CD4-positive, alpha-beta T cell (primary cell): ENCODE measurements around the gene SNX4. TPM values are rescaled to one million over a fixed set of nuclear protein-coding genes. Genes with fewer than 3 reads are reported as not detected.
"Not testable (repeated sequence)": the region's sequence is repeated elsewhere in the genome, so short reads cannot be mapped to it uniquely, and the experiment has no call there.

Experiments
- ATAC-seq: fragments of 200-7000 bp; cut with Tn5 transposase; one replicate; pipeline ENCODE4 v1.10.0; 2022; ENCODE audit warnings: mild to moderate bottlenecking; ENCODE audit not compliant: poor library complexity
- CTCF ChIA-PET: fragments of 350-600 bp; sonication (Branson Sonifier 250); formaldehyde crosslinking; loops from one replicate; lab custom pipeline; 2021; ENCODE audit warnings: antibody characterized with exemption, inconsistent platforms; lab: Charles Lee
- POLR2A ChIA-PET: fragments of 350-600 bp; sonication (Branson Sonifier 250); formaldehyde crosslinking; loops from one replicate; lab custom pipeline; 2021; ENCODE audit warnings: antibody characterized with exemption, inconsistent platforms; lab: Charles Lee
- DNase-seq, 14 experiments: peaks; one replicate each; pipeline ENCODE4 v3.0.0-alpha.2; 2013 to 2020; ENCODE audit warnings: mixed read lengths in 2 of 14
- H3K27ac ChIP-seq, 2 donors: one replicate each; pipeline versions ENCODE4 v1.5.1 to v1.7.0; 2013; ENCODE audit warnings: low read length in 2 of 2, low read depth in 1 of 2, mild to moderate bottlenecking in 1 of 2
- H3K27me3 ChIP-seq, 2 experiments: 1 replicate in 1 of 2; 2 replicates in 1 of 2; pipeline versions ENCODE4 v1.6.1 to v1.7.0; 2013; ENCODE audit warnings: low read length in 2 of 2, control low read depth in 1 of 2, mild to moderate bottlenecking in 1 of 2, moderate library complexity in 1 of 2; ENCODE audit not compliant: insufficient read depth in 2 of 2, control insufficient read depth in 1 of 2
- H3K36me3 ChIP-seq: one replicate; pipeline ENCODE4 v1.6.1; 2013; ENCODE audit warnings: low read length, control low read depth; ENCODE audit not compliant: insufficient read depth
- H3K4me1 ChIP-seq: one replicate; pipeline ENCODE4 v1.6.1; 2013; ENCODE audit warnings: low read length, control low read depth; ENCODE audit not compliant: insufficient read depth
- H3K4me3 ChIP-seq: one replicate; pipeline ENCODE4 v1.5.1; 2013; ENCODE audit warnings: mild to moderate bottlenecking, low read length, moderate library complexity
- H3K9me3 ChIP-seq, 2 experiments: 1 replicate in 1 of 2; 2 replicates in 1 of 2; pipeline versions ENCODE4 v1.6.1 to v1.7.0; 2013; ENCODE audit warnings: low read length in 2 of 2, mild to moderate bottlenecking in 2 of 2, control low read depth in 1 of 2, moderate library complexity in 1 of 2; ENCODE audit not compliant: control insufficient read depth in 1 of 2, insufficient read depth in 1 of 2
- H3K27ac Mint-ChIP-seq: one replicate; pipeline ENCODE4 v1.8.0; 2020; ENCODE audit warnings: mixed read lengths
- H3K27me3 Mint-ChIP-seq: one replicate; pipeline ENCODE4 v1.8.0; 2021; ENCODE audit warnings: mixed read lengths
- H3K36me3 Mint-ChIP-seq: one replicate; pipeline ENCODE4 v1.8.0; 2021; ENCODE audit warnings: low read depth, mixed read lengths
- H3K4me1 Mint-ChIP-seq: one replicate; pipeline ENCODE4 v1.8.0; 2021; ENCODE audit warnings: low read depth, mixed read lengths
- H3K4me3 Mint-ChIP-seq: one replicate; pipeline ENCODE4 v1.8.0; 2020; ENCODE audit warnings: mild to moderate bottlenecking, mixed read lengths
- H3K9me3 Mint-ChIP-seq: one replicate; pipeline ENCODE4 v1.8.0; 2020; ENCODE audit warnings: mixed read lengths
- CTCF ChIP-seq: fragments of 200-600 bp; IDR thresholded peaks from one replicate; pipeline ENCODE4 v1.8.0; 2022; ENCODE audit warnings: antibody characterized with exemption, mild to moderate bottlenecking
- intact Hi-C, 2 experiments: fragments of 100-400 bp; cut with DNase I in 1 of 2; cut with micrococcal nuclease in 1 of 2; formaldehyde crosslinking; loops; one replicate each; pipeline versions ENCODE4 v1.15.1 to v1.9.0; 2023 to 2025; cut with DNase I, micrococcal nuclease
- total RNA-seq, 174 experiments: library from RNA in 2 of 174; stranded (reverse) in 2 of 174; gene quantifications; one replicate each; pipeline ENCODE4 v1.2.3 and lab custom pipeline; 2021 to 2026

Gene SNX4
- total RNA-seq, 2 experiments from 2014 or later, result 23.4 to 24.6 TPM

GRCh38 chr3:125482406-125482805 lies 37.6 kb downstream of the SNX4 start:
- peaks cover 50% of the 10 kb centered on the region for H3K36me3 Mint-ChIP-seq
- CTCF ChIA-PET, result no interaction called here
- H3K9me3 Mint-ChIP-seq, result no peaks in the 10 kb centered on the region
- H3K27me3 Mint-ChIP-seq, result no peaks in the 10 kb centered on the region
- DNase-seq (no peak), ATAC-seq (no peak)
- H3K4me3 Mint-ChIP-seq, result no peak overlapping the region
- Histone ChIP-seq H3K27me3 (no peaks in the 10 kb centered on the region), H3K36me3 (peaks cover 48% of the 10 kb centered on the region), H3K9me3 (no peaks in the 10 kb centered on the region), H3K4me1 (no peaks in the 10 kb centered on the region), H3K4me3 (no peak overlapping the region), H3K27ac (no peak overlapping the region)
- intact Hi-C loops, result no loop called here
- TF ChIP-seq CTCF, result no peak
- no peak overlapping the region for H3K27ac Mint-ChIP-seq
- POLR2A ChIA-PET, result interaction anchor here (0.5 kb wide), 1 partner anchor 52 kb away, joined by 3 read pairs; no protein-coding TSS in a partner anchor
- H3K4me1 Mint-ChIP-seq, result no peaks in the 10 kb centered on the region

GRCh38 chr3:125481786-125482185 lies 38.2 kb downstream of the SNX4 start:
- no peaks in the 10 kb centered on the region for H3K4me1 ChIP-seq
- Mint-ChIP-seq H3K9me3 (no peaks in the 10 kb centered on the region), H3K4me3 (no peak overlapping the region), H3K4me1 (no peaks in the 10 kb centered on the region), H3K36me3 (peaks cover 51% of the 10 kb centered on the region), H3K27ac (no peak overlapping the region), H3K27me3 (no peaks in the 10 kb centered on the region)
- H3K27ac ChIP-seq, result no peak overlapping the region
- peaks cover 48% of the 10 kb centered on the region for H3K36me3 ChIP-seq
- POLR2A ChIA-PET, result interaction anchor here (0.6 kb wide), 1 partner anchor 15 kb away, joined by 3 read pairs; no protein-coding TSS in a partner anchor
- no peak overlapping the region for H3K4me3 ChIP-seq
- no peak for TF ChIP-seq CTCF
- CTCF ChIA-PET, result no interaction called here
- H3K27me3 ChIP-seq, result no peaks in the 10 kb centered on the region
- intact Hi-C loops, result no loop called here
- no peaks in the 10 kb centered on the region for H3K9me3 ChIP-seq
- no peak for DNase-seq
- ATAC-seq, result no peak

GRCh38 chr3:125481375-125481759 lies 38.6 kb downstream of the SNX4 start:
- H3K27ac ChIP-seq, ATAC-seq, H3K4me1 ChIP-seq, H3K27me3 Mint-ChIP-seq, CTCF ChIA-PET, intact Hi-C loops, H3K4me1 Mint-ChIP-seq, H3K9me3 ChIP-seq, H3K9me3 Mint-ChIP-seq, DNase-seq, H3K4me3 ChIP-seq, H3K4me3 Mint-ChIP-seq, H3K27me3 ChIP-seq, H3K27ac Mint-ChIP-seq: not testable (repeated sequence)
- peaks cover 45% of the 10 kb centered on the region for H3K36me3 ChIP-seq
- POLR2A ChIA-PET, result interaction anchor here (0.6 to 1.0 kb wide), 2 partner anchors 11 to 15 kb away, joined by 3 to 4 read pairs; no protein-coding TSS in a partner anchor
- H3K36me3 Mint-ChIP-seq, result peaks cover 51% of the 10 kb centered on the region
